NCI-H2081 treated with DMSO at 0.1 percent for 48 hours (cell line): Measurements from ENCODE around the gene PHF19.

ENCODE experiments used
- DNase-seq: peaks from one replicate; lab custom pipeline; 2025; lab: John Stamatoyannopoulos, UW

PHF19 gene

GRCh38 chr9:120876842-120877240, at the start of gene PHF19:
Gene PHF19, minus strand, starts transcription at chr9:120877188. Its CDS starts 2,447 bp downstream, at chr9:120874741.
- DNase-seq, result no peak

- DNase-seq, result no peak
These were observed 49.5 kb upstream of the PHF19 start, which contains the start of gene TRAF1 for GRCh38 chr9:120926397-120926928. Gene TRAF1, minus strand, starts transcription at chr9:120926796. Its CDS starts 721 bp downstream, at chr9:120926075.

DNA sequence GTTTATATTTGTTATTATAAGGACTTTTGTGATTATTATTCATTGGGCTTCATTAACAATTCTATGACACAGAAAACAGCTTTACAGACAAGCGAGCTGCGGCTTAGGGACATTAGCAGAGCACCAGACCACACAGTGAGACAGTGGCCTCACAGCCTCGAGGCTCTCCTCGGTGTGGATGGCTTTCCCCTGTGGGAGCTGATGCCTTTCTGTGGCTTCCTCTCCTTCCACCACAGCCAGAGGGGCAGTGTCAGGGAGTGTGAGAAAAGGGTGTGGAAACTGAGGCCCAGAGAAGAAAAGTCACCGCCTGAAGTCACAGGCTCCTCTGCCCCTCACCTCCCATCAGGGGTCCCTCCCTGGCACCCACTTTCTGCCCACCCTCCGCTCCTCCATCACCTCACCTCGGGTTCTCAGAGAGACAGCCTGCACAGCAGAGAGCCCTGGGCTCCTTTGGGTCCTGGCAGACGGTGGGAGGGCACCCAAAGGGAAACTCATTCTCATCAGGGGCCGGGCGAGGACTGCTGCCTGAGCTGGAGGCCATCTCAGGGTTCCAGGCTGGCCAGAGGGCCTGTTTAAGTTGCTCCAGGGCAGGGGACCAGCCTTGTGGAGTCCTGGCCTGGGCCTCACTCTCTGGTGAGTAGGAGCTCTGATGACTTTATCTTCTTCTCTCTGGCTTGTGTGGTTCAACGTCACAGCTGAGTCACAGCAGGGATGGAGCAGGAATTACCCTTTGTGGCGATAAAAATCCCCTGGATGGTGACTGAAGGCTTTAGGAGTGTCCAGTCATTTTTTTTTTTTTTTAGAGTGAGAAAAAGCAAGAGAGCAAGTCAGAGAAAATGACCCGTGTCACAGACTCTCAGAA, 48.8 kb upstream of the PHF19 start:
- no peak for DNase-seq

GRCh38 chr9:120924698-120925534, 47.9 kb upstream of the PHF19 start:
- no peak for DNase-seq

DNA sequence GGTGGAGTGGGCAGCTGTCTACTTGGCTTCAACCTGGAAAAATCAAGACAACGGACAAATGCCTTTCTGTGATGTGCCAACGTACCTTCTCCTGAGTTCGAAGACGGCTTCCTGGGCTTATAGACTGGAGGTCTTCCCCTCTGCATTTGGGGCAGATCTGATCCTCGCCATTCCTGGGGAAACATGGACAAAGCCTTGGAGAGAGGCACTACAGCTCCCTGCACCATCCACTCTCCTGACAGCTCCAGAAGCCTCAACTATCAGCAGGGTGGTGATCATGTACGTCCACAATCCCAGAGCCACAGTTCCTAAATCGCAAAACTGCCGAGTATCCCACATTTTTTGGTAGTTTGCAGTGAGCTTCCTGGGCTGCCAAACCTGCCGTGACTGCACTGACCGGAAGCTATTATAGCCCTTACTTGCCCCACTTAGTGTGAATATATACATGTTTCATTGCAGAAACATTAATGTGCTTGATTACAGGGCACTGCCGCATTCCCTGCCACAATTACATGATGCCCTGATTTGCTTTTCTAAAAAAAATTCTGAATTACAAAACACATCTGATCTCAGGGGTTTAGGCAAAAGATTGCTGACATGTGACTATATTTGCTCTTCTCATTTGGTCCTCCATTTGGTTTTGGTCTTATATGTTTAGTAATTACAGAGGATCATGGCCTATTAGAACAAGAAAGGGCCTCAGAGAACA, 46.8 kb upstream of the PHF19 start:
- DNase-seq, result no peak

GRCh38 chr9:120922404-120923195, 45.6 kb upstream of the PHF19 start:
- DNase-seq, result no peak

- no peak for DNase-seq
These were observed 44.7 kb upstream of the PHF19 start for GRCh38 chr9:120921661-120922181.

GRCh38 chr9:120920806-120921178, 43.8 kb upstream of the PHF19 start:
- no peak for DNase-seq

GRCh38 chr9:120919843-120920805, 43.1 kb upstream of the PHF19 start:
- DNase-seq, result no peak

DNA sequence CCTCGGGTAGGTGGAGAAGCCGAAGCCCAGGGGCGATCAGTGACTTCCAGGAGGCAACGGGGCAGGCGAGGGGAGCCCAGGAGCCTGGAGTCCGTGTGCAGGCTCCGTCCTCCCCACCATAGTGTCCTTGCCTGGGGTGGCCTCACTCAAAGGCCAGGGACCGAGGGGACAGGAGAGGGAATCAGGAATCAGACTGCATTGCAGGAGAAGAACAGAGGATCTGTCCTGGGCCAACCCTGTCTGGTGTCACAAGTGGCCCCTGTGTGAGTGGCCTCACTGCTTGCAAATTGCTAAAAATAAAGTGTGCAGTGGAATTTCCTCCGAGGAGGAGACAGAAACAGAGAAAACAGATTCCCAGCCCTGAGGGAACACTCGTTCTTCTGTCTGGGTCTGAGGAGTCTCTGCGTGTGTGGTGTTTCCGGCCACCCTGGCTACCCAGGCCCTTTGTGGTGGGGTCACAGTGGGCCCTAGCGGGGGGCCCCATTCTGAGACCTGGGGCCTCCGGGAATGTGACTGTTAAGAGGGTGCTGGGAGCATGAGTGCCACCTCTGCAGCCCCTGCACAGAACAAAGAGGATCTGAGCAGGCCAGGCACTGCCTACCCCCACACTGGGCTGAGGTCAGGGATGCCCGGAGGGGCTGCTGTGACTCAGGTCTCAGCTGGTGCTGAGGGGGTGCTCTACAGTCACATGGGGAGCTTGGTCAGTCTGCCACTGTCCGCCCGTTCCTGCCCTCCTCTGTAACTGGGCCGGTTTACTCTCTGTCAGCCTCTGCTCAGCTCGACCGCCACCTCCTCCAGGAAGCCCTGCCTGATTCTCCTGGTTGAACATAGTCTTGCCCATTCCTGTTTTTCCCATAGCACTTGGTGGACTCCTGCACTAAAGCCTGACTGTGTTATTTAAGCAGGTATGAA, 42.2 kb upstream of the PHF19 start:
- DNase-seq, result no peak

- DNase-seq, result no peak
These were observed 41.2 kb upstream of the PHF19 start for GRCh38 chr9:120917929-120918762.

GRCh38 chr9:120916991-120917880, 40.2 kb upstream of the PHF19 start:
- DNase-seq, result no peak

GRCh38 chr9:120916588-120916987, 39.6 kb upstream of the PHF19 start:
- DNase-seq, result no peak

GRCh38 chr9:120915854-120916470, 39.0 kb upstream of the PHF19 start:
- DNase-seq, result no peak

GRCh38 chr9:120914953-120915352, 38.0 kb upstream of the PHF19 start:
- no peak for DNase-seq

- no peak for DNase-seq
These were observed 37.4 kb upstream of the PHF19 start for GRCh38 chr9:120914396-120914795.
